ENCODE results near the gene MPLKIP.
"Not testable (repeated sequence)": the region's sequence is repeated elsewhere in the genome, so short reads cannot be mapped to it uniquely, and the experiment has no call there.

DNA sequence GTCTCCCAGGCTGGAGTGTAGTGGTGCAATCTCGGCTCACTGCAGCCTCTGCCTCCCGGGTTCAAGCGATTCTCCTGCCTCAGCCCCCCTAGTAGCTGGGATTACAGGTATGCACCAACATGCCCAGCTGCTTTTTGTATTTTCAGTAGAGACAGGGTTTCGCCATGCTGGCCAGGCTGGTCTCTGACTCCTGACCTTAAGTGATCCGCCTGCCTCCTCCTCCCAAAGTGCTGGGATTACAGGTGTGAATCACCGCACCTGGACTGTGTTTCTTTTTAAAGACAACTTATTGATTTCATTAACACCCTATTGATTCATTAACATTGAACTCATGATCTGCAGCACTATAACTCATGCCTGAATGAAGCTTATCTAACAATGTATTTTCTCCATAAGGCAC, 40.8 kb upstream of the MPLKIP start:
- not testable (repeated sequence) for TF ChIP-seq CTCF (conservative IDR thresholded peaks at IDR 0.05 in 1 of 2, IDR thresholded peaks at IDR 0.05 in 1 of 2; ENCODE audit: low read depth in 1 of 2, low read length in 2 of 2); EZH2 (IDR thresholded peaks at IDR 0.05; ENCODE audit: low read length, missing control alignments)

All from fibroblast of lung (primary cell).